ENCODE data around the gene EXOC6B.
"Not testable (repeated sequence)": the region's sequence is repeated elsewhere in the genome, so short reads cannot be mapped to it uniquely, and the experiment has no call there.

EXOC6B gene

DNA sequence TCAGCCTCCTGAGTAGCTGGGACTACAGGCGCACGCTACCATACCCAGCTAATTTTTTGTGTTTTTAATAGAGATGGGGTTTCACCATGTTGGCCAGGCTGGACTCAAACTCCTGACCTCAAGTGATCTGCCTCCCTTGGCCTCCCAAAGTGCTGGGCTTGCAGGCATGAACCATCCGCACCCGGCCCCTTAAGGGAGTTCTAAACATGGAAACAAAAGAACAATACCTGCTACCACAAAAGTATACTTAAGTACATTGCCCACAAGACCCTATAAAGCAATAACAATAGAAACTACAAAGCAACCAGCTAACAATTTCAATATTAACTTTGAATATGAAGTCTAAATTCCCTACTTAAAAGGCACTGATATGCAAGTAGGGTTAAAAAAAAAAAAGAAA, 242.0 kb downstream of the EXOC6B start:
- not testable (repeated sequence) for DNase-seq

DNA sequence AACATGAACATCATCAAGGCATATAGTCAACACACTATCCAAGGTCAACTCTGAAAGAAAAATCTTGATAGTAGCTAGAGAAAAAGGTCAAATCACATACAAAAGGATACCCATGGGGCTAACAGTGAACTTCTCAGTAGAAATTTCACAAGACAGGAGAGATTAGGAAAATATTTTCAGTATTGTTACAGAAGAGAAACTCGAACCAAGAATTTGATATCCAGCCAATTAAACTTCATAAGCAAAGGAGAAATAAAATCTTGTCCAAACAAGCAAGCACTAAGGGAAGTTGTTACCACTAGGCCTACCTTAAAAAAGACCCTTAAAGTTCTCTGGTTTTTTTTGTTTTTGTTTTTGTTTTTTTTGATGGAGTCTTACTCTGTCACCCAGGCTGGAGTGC, 242.5 kb downstream of the EXOC6B start:
- DNase-seq: no peak

DNA sequence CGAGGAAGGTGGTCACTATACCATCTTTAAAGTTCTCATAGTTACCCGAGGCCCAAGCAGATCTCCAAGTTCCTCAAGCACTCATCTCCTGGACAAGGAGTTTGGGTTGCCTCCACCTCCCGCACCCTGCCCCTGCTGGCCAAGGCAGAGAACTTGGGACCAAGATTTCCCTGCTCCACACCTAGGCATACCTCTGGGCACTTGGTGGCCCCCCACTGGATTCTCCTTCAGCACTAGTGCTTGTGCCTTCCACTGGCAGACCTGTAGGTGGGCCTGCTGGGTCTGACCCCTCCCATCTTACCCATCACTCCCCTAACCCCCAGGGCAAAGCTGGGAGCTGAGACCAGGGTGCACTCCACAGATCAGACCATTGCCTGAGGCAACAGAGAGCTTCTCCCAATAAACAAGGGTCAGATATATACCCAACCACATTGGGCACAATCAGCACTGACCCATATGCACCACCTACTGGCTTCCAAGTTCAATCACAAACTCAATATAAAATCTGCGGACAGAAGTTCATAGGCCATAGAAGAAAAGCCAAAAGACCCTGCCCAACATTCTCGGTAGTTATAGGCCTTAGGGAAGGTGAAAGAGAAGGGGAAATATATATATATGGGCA, 244.2 kb downstream of the EXOC6B start:
- DNase-seq: no peak

DNA sequence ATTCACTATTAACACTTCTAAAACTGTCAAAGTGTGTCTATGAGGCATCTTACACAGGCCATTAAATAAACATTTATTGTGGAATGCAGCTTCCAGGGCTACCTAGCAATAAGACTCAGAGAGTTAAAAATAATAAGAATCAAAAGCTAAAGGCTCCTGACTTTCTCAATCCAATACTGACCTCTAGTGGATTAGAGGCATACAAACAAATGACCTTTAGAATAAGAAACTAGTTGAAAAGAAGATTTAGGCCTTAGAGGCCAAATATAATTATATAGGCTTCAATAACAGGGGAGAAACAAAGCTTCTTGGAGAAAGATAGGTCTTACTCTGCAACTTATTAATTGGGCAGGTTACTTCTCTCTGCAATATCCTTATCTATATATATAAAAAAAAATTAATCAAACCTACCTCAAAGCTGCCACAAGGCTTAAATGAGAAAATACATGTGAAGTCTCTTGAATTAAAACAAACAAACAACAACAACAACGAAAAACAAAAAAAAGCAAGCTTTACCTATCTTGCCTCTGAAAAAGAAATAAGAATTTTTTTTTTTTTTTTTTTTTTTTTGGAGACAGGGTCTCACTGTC, 246.1 kb downstream of the EXOC6B start:
- DNase-seq: no peak

DNA sequence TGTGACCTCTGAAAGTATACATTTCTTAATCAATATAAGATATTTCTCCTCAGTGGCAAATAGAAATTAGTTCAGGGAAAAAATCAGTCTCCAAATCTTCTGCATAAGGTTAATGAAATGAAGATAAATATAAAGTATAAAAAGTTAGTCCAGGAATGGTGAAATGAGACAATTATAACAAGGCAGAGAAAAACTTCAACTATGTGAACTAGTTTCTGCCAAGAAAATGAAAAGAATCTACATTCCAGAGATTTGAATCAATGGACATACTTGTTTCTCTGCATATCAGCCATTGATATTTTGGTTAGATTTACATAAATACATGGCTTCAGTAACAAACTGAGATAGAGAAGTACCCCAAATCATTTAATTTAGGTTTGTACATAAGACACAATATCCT, 249.0 kb downstream of the EXOC6B start:
- DNase-seq: no peak

DNA sequence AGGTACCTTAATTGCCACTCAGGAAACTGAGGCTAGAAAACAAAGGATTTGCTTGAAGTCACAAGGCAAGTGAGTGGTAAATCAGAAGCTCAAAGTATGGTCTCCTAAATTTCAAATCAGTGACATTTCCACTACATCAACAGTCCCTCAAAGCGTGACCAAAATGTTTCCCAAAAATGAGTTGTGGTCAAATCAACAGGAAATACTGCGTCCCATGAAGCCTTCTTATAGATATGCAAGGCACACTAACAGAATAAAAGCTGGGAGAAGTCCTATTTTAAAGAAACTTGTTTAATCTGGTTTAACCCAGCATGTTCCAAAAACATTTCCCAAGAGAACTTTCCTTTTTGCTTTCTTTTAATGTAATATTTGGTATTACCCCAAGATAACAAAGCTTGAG, 249.4 kb downstream of the EXOC6B start:
- no peak for DNase-seq

DNA sequence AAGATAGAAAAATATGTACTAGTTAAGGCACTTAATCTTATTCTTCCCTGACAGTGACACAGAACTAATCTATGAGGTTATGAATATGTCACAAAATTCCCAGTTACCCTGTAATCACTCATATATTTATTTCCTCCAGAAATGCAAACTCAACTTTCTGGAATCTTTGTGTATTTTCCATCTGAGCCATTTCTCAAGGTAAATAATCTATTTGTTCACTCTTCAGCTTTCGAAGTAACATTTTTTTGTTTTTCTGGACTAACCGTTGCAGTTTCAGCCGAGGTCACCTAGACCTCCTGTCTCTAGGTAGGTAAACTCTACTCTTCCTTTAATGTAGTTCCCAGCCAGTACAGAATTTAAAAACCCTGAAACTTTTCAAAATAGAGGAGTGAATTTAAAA, 250.9 kb downstream of the EXOC6B start:
- no peak for DNase-seq

DNA sequence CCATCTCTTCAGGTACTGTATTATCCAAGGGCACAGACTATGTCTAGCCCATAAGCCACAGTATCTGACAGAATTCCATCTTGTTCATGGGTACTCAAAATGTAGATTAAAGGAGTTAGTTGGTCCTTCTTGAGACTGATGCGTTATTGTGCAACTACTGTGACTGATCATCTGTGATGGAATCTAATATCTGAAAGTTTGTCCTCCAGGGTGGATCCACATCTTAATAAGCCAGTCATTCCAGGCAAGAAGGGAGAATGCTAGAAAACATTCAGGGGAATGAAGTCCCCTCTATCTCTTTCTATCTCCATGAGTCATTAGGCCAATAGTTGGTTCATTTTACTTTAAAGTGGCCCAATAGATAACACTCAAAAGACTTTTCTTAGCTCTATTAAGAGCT, 252.6 kb downstream of the EXOC6B start:
- no peak for DNase-seq

DNA sequence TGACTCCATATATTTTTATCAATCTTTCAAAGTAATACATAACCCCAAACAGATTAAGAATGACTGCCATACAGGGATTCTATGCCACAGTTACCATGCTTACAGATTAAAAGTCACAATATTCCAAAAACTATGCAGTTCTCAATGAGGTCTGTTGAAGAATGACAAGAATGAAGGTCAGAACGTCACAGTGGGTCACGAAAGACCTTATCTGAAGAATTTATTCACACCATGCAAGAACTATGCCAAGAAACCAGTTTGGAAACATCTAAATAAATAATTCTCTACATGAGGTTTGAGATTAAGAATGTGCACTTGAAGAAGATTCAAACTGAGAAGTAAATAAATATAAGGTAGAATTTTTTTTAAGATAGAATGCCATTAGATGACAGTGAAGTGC, 253.3 kb downstream of the EXOC6B start:
- no peak for DNase-seq

DNA sequence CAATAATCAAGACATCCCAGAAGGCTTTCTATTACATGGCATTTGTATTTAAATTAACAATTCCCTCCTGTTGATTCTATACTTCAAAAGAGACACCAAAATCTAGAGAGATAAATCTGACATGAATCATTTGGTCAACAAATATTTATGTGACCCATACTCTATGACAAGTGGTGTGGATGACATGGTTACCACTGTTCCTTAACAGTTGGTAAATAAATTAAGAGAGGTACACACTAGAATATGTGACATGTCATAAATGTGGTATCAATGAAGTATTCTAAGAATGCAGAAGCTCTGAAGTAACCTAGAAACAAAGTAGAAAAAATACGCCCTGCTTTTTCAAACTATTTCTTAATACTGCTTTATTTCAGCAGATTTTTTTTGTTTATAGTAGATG, 255.4 kb downstream of the EXOC6B start:
- no peak for DNase-seq

DNA sequence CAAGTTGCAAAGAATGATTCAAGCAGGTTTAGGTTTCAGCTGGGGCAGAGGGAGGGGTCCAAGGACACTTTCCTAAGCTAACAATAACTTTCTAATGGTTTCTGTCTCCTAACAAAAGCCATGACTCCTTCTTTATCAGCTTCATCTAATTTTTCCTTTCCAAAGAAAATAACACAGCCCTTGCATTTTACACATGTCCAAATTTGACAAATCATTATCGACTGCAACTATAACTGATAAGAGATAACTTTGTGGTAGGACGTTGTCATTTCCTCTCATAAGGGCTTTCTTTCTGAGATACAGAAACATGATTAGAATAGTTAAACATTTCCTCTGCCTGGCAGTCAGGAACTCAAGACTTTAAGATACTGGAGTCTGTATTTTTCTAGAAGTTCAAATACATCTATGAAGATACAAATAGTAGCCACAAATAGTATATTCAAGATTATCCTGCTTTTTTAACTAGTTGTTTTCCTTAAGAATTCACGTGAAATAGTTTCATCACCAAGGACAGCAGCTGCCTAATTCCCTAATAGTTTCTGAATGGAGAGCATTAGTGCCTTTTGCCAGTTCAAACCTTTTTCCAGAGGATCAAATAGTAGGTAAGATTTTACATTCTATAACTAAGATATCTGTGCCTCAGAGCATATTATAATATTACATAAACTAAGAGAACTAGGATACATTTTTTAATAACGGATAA, 263.2 kb downstream of the EXOC6B start:
- no peak for DNase-seq

DNA sequence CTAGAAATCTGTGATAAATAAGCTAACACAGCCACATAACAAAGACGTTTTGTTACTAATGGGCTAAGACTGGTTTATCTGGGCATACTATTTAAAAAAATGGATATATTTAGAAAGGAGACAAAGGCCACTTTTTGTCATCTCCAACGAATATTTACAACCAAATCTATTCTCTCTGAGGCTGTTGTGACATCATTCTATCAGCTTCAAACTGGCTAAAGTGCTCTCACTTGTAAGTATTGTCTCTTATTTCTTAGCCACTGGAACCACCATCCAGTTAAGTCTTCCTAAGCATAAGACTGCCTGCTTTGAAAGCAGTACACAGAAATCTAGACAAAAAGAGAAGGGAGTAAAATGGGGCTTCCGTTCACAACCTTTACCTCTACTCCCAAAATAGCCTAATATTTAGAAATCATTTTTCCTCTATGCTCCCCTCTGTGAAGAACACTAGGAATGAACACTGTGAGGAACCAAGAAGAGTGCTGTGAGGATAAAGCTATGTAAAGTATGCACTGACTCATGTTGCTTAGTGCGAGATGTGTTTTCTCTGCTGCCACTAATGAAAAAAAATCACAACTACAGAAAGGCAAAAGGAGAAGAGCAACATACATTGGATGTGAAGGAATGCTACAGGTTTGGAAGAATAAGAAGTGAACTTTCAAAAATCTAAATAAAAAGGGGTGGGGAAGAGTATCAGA, 264.1 kb downstream of the EXOC6B start:
- no peak for DNase-seq

DNA sequence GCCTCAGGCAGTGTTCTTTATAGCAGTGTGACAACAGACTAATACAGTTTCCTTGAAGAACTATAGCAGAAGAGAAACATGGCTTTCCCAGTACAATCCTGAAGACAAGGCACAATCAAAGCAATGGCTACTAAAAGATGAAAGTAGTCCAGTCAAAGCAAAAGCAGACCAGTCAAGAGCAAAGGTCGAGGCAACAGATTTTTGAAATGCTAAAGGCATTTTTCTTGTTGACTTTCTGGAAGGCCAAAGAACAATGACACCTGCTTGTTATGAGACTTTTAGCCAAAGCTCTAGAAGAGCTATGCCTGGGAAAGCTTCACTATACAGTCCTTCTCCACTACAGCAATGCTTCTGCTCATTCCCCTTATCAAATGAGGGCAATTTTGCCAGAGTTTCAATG, 269.9 kb downstream of the EXOC6B start:
- DNase-seq: no peak

DNA sequence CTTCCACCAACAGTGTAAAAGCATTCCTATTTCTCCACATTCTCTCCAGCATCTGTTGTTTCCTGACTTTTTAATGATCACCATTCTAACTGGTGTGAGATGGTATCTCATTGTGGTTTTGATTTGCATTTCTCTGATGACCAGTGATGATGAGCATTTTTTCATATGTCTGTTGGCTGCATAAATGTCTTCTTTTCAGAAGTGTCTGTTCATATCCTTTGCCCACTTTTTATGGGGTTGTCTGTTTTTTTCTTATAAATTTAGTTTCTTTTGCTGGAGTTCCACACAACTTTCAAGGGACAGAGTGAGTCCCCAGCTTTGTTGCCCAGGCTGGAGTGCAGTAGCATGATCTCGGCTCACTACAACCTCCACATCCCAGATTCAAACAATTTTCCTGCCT, 270.5 kb downstream of the EXOC6B start:
- DNase-seq: not testable (repeated sequence)

DNA sequence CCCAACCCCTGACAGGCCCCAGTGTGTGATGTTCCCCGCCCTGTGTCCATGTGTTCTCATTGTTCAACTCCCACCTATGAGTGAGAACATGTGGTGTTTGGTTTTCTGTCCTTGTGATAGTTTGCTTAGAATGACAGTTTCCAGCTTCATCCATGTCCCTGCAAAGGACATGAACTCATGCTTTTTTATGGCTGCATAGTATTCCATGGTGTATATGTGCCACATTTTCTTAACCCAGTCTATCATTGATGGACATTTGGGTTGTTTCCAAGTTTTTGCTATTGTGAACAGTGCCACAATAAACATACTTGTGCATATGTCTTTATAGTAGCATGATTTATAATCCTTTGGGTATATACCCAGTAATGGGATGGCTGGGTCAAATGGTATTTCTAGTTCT, 270.9 kb downstream of the EXOC6B start:
- DNase-seq: not testable (repeated sequence)

DNA sequence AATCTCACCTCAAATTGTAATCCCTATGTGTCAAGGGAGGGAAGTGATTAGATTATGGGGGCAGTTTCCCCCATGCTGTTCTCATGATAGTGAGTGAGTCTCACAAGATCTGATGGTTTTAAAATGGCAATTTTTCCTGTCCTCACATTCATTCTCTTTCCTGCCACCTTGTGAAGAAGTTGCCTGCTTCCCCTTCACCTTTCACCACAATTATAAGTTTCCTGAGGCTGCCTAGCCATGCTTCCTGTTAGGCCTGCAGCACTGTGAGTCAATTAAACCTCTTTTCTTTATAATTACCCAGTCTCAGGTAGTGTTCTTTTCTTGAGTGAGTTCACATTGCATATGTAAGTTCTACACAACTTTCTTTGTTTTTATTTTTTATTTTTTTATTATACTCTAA, 271.5 kb downstream of the EXOC6B start:
- no peak for DNase-seq

DNA sequence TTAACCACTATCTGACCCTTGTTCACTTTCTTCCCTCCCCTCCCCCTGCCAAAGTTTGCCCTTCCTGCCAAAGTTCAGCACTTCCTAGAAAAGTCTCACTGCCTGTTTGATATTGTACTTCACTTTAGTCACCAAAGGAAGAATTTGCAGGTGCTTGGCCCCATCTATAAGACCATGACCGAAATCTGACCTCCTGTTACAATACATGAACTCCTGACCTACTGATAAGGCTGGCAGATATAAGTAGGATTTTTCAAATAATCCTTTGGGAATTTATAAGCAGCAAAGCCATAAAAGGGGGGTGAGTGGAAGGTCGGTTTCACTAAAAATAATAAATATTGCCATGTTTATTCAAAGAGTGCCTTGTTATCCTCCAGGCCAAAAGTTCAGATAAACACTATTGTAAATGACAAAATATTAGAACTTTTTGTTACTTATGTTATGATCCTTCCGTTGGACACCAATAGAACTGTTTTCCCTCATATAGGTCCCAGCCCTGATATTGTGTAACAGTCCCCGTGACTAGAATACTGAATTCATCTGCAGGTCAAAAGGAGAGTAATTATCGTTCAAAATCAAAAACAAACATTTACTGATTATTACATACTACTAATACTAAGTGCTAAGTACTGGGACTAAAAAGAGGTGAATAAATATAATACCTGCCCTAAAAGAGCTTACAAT, 277.6 kb downstream of the EXOC6B start:
- DNase-seq: no peak

DNA sequence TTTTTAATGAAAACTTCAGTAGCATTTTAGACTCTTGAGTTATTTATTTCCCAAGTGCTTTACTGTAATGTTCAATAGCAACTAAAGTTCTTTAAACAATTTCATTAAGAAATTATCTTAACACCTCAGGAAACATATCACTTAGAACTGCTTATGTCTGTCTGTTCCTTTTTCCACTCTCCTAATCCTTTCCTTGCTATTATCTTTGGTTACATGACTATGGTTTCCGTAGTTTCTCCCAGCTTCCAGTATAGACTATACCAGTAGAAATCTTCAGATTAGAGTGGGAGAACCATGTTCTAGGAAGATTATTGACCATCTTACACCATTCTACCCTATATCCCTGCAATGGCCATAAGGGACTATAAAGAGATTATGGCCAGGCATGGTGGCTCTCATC, 280.0 kb downstream of the EXOC6B start:
- no peak for DNase-seq

DNA sequence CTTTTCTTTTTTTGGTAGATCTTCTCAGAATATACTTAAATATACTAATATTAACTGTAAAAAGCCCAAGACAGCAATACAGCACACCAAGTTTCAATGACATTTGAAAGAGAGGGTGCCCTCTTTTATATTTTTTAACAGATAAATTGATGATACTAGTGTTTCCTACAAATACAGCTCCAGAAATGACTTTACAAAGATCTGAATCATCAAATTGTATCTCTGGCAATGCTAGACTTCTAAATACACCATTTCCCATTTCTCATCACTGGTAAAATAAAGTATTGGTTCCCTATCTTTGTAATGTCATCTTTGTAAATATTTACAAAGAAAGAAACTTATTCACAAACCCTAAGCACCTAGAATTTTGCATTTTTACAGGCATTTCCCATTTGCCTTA, 281.3 kb downstream of the EXOC6B start:
- no peak for DNase-seq

DNA sequence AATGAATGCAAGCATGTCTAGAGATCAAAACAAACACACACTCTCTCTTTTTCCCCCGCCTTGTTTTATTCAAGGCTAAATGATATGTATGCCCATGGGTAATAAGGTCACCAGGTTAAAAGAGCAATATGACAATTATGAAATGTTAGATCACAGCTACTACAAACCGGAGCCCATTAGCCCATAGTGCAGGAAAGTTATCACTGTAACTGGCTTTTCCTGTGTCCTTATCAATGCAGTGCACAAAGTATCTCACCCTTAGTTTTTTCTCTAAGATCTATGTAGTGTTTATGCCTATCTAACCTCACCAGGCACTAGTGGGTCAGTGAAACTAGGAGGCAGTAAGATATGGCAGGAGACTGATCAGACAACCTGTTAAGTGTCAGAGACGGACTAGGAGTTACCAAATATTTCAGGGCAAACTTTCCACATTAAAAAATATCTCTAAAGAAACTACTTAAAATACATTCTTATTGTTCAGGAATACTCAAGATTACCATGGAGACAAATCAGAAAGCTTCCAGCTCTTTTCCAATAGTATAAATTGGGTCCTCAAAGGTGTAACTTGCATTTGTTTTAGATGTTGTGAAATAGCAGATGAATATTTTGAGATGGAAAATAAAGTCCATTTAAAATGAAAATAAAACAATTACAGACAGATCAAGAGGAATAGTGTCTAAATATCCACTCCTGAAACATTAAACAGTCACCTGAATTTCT, 282.2 kb downstream of the EXOC6B start:
- DNase-seq: no peak

DNA sequence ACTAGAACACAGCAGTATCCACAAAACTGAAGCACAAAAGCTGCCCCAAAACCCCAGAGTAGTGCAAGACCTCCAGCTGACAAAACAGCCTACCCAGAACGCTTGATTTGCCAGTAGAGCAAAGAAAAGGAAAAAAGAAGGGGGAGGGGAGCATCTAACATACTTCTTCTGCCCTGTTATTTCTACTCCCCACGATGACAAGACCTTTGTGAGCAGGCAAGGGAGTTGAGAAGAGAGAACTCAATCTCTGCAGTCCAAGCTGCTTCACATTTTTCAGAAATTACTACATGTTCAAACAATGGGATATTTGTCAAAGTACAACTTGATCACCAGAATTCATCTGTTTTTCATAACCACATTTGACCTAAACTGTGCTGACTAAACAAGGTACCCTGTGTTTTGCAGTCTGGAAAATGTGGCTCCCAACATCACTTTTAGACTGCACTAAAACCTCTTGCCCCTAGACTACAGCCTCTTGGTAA, 286.7 kb downstream of the EXOC6B start:
- no peak for DNase-seq

DNA sequence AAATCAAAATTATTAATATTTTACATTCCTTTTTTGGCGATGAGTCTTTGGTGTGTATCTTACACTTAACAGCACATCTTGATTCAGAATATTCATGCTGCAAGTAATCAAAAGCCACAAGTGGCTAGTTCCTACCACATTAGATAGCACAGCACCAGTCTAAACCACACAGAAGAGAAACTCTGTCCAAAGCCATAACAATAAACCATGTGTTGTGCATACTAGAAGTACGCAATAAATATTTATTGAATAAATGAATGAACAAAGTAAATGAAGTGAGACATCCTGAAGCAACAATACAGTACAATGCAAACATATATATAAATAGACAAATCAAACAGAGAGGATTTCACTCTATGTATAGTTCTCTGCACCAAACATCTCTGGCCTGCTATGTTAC, 287.3 kb downstream of the EXOC6B start:
- DNase-seq: no peak

DNA sequence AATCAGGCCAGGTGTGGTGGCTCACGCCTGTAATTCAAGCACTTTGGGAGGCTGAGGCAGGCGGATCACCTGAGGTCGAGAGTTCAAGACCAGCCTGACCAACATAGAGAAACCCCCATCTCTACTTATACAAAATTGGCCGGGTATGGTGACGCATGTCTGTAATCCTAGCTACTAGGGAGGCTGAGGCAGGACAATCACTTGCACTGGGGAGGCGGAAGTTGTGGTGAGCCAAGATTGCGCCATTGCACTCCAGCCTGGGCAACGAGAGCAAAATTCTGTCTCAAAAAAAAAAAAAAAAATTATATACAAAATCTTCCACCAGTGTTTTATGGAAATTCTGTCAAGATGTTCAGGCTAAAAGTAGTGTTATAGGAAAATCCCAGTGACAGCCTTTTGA, 290.2 kb downstream of the EXOC6B start:
- DNase-seq: not testable (repeated sequence)

Data from activated naive CD4-positive, alpha-beta T cell treated with anti-CD3 and anti-CD28 coated beads, Interleukin-2, amount 50 U/mL, for 16 hours (primary cell).